A204.1 (cell line): ENCODE data around the gene SHFL.

Source experiments
- FAIRE-seq: peaks from 2 replicates; lab custom pipeline; 2012; peaks lifted over from hg19 to GRCh38; lab: Jason Lieb, UNC

The SHFL gene

DNA sequence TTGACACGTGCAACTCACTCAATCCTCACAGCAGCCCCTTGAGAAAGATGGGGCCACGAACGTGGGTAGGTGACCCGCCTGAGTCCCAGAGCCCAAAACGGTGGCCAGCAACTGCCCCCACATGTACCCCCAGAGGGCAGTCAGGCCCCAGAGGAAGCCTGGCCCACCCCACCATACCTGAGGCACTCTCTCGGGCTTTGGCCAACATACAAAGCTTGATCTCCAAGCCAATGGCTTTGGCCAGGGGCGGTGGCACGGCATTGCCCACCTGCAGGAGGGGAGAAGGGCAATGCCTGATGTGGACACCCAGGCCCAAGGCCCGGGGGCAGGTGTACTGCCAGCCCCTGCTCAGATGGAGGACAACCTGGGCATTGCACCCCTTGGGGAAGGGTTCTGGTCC lies 47.9 kb downstream of the SHFL start:
- no peak for FAIRE-seq

DNA sequence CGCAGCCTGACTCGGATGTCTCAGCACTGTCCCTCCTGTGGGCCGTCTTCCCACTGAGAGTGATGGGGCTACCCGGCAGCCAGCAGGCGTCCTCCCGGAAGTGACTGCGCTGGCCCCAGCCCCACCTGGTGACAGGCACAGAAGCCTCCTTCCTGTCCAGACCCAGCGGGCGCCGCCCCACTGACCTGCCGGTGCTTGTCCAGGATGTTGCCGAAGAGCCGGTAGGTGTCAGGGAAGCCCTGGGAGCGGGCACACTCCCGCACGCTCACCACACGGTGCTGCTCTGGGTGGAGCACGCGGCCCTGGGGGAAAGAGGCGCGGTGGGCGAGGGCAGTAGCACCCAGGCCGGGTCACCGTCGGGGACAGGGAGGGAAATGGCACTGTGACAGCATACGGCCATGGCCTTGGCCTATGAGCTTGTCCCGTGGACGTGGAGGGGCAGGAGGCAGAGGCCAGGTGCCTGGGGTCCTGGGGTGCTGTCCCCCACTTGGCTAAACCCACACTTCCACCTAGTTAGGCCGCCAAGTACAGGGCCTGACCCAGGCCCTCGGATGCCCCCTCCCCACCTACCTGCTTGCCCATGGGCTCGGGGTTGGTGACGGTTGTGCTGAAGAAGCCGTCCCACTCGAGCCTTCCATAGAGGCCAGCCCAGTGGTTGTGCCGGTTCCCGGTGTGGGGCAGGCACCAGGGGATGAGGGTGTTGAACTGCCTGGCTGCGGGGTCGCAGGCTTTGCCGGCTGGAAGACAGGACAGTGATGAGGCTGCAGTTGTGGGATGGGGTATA lies 49.6 kb downstream of the SHFL start:
- FAIRE-seq = no peak

DNA sequence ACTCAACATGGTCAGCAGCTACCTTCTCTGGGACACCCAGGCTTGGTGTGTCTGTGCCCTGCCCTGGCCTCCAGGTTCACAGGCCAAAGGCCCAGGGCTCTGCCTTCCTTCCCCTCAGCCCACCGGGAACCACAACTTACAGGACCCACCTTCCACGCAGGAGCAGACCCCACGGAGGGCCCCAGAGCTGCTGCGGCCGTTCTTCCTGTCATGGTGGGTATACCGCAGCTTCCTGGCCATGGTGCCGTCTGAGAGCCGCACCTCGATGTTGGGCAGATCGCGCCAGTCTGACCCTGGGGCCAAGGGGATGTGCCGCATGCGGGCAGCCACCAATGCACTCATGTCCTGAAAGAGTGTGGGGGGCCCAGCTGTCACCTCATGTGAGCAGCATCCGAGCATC lies 50.8 kb downstream of the SHFL start:
- FAIRE-seq = no peak

DNA sequence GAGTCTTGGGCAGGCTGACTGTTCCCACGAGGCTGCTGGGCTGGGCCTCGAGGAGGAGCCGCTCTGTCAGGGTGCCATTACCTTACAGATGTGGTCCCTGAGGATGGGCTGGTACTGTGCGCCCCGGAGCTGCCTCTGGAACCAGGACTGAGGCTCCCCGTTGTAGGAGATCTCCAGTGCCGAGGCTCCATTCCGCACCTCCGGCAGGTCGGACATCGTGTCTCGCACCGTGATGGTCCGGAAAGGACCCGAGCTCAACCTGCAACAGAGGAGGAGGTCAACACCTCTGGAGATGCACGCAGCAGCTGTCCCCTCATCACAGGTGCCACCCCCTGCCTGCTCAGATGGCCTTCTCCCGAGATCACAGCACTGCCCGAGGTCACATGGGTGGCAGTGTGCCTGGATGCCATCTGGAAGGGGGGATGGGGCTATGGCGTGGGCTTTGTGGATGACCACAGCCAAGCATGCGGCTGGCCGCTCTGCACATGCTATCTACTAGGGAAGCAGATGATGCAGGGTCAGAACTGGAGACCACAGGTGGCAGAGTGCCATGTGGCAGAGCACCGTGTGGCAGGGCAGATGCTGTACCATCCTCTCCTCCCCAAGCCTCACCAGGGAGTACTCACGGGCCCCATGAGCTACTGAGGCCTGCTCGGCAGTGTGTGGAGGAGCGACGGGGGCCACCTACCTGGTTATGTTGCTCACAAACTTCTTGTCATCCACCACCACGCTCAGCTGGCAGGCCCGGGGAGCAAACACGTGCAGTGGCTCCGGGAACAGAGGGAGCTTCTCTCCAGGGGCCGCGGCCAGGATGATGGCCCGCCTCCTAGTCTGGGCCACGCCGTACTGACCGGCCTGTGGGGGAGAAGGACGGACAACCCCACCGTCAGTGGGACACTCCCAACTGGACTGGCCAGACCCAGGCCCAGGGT lies 51.9 kb downstream of the SHFL start:
- no peak for FAIRE-seq

DNA sequence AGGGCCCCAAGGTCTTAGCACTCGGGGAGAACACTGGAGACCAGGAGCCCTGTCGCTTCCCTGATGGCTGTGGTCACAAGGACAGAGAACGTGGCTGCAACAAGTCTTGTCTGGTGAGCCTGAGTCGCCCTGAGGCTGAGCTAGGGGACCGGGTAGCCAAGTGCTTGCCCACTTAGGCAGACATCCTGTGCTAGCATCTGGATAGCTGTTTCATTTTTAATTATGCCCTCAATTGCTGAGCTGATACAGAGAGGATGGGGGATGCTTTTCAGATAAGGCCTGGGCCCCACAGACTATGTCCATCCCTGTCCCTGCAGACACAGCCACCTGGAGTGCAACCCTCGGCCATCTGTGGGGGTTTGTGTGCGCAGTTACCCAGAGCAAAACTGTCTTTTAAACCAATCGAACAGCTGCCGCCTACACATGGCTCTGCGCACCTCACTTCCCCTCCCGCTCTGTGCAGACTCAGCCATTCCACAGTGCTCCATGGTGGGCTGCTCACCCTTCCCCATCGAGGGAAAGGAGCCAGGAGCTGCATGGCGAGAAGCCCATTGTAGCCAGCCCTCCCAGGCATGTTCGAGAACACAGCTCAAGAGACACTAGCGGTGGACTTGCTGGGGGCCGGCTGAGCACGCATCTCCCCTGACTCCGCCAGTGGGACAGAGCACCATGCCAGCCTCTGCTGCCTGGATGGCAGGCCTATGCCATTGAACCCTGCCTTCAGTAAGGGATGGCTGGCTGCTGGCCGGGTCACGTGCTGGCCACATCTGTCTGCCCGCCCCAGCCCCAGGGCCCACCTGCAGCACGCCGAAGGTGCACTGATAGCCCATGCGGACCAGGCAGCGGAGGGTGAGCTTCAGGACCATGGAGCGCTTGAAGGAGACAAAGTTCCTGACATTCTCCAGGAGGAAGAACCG lies 53.0 kb downstream of the SHFL start:
- FAIRE-seq = no peak

DNA sequence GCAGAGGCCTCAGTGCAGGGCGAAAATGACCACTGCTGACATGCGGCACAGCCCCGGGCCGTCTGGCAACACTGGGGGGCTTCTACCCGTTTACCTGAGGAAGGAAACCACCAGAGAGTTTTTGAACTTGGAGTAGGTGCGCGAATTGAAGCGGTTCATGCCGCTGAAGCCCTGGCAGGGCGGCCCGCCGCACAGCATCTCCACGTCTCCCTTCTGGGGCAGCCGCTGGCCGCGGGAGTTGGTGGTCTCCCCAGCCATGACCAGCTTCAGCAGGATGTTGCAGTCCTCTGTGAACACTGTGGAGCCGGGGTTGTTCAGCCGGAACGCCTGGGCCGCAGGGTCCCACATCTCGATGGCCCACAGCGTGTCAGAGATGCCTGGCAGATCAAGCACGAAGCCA lies 53.8 kb downstream of the SHFL start:
- no peak for FAIRE-seq

DNA sequence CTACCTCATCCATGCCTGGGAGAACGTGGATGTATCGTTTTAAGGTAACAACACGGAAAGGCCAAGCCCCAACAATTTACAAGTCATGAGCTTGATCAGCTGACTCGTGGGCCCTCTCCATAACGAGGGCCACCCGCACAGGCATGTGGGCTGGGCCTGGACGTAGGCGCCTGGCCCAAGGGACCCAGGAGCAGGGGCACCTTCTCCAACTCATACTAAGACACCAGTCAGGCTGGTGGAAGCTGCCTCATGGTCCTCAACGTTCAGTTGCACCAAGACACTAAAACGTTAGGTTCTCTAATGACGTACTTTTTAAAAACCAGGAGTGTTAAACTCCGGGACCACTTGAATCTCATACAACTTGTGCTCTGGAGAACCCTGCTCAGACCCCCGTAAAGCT lies 55.4 kb downstream of the SHFL start:
- FAIRE-seq = no peak

DNA sequence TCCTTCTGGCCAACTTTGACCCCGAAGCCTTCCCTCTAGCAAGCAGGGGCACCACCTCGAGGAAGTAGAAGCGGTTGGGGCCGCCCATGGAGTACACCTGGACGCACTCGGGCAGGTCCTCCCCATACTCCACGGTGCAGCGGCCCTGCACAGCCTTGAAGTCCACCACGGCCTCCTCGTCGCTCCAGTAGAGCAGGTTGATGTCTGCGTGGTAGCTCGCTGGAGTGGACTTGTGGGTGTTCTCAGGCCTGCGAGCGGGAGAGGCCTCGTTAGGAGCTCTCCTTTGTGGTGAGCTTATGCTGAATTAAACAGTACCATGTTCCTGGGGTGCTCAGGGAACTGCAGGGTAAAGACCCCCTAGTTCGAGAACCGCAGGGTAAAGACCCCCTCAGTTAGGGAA lies 55.9 kb downstream of the SHFL start:
- no peak for FAIRE-seq
